Stimulated activated naive CD8-positive, alpha-beta T cell treated with anti-CD3 and anti-CD28 coated beads, Interleukin-15, Interleukin-2, amounts not matched to agents 100 ng/mL and 50 ng/mL, for 24 hours (primary cell): ENCODE data around the gene ACSL3.

Experiments used
- H3K27ac Mint-ChIP-seq: one replicate; pipeline ENCODE4 v1.8.0; 2021; ENCODE audit warnings: mild to moderate bottlenecking, mixed read lengths
- H3K27me3 Mint-ChIP-seq: one replicate; pipeline ENCODE4 v1.8.0; 2021; ENCODE audit warnings: mixed read lengths
- H3K36me3 Mint-ChIP-seq: one replicate; pipeline ENCODE4 v1.8.0; 2021; ENCODE audit warnings: low read depth, mixed read lengths
- H3K4me1 Mint-ChIP-seq: one replicate; pipeline ENCODE4 v1.8.0; 2021; ENCODE audit warnings: low read depth, mixed read lengths
- H3K4me3 Mint-ChIP-seq: one replicate; pipeline ENCODE4 v1.8.0; 2021; ENCODE audit warnings: mild to moderate bottlenecking, mixed read lengths
- H3K9me3 Mint-ChIP-seq: one replicate; pipeline ENCODE4 v1.8.0; 2021; ENCODE audit warnings: mixed read lengths

The ACSL3 gene

GRCh38 chr2:222884114-222884771 lies 23.4 kb downstream of the ACSL3 start:
- Mint-ChIP-seq H3K4me1 (peaks cover 27% of the 10 kb centered on the region), H3K27me3 (no peaks in the 10 kb centered on the region), H3K4me3 (no peak overlapping the region), H3K27ac (no peak overlapping the region), H3K9me3 (no peaks in the 10 kb centered on the region), H3K36me3 (peaks cover 14% of the 10 kb centered on the region)

GRCh38 chr2:222884805-222885424 lies 24.1 kb downstream of the ACSL3 start:
- peaks cover 19% of the 10 kb centered on the region for H3K36me3 Mint-ChIP-seq
- H3K27me3 Mint-ChIP-seq, result no peaks in the 10 kb centered on the region
- peaks cover 25% of the 10 kb centered on the region for H3K4me1 Mint-ChIP-seq
- no peaks in the 10 kb centered on the region for H3K9me3 Mint-ChIP-seq
- H3K4me3 Mint-ChIP-seq, result no peak overlapping the region
- H3K27ac Mint-ChIP-seq, result no peak overlapping the region

DNA sequence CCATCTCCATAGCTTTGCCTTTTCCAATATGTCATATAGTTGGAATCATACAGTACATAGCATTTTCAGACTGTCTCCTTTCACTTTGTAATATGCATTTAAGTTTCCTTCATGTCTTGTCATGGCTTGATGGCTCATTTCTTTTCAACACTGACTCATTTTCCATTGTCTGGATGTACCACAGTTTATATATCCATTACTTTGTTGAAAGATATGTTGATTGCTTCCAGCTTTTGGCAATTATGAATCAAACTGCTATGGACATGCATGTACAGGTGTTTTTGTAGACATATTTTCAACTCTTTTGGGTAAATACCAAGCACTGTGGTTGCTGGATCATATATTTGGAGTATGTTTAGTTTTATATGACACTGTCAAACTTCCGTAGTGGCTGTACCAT lies 26.3 kb downstream of the ACSL3 start:
- Mint-ChIP-seq H3K9me3 (no peaks in the 10 kb centered on the region), H3K27me3 (no peaks in the 10 kb centered on the region), H3K27ac (no peak overlapping the region), H3K36me3 (peaks cover 19% of the 10 kb centered on the region), H3K4me3 (no peak overlapping the region), H3K4me1 (peaks cover 30% of the 10 kb centered on the region)

DNA sequence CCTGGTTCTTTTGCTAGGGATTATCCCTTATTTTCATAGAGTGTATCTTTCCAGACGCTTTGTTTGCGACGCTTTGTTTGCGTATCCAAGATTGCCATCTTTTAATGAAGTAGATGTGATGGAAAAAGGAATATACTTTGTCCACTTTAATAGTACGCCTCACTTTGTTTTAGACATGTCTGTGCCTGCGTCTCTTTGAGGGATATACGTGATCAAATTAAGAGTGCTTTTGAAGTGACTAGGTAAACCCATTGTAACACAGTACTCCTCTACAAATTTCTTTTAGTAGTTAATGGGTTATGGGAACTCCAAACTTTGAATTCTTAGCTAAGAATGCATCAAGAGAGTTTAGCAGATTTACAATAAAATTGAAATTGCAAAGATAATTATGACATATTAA lies 27.9 kb downstream of the ACSL3 start:
- peaks cover 26% of the 10 kb centered on the region for H3K36me3 Mint-ChIP-seq
- H3K9me3 Mint-ChIP-seq, result no peaks in the 10 kb centered on the region
- H3K4me1 Mint-ChIP-seq, result peaks cover 28% of the 10 kb centered on the region
- H3K27ac Mint-ChIP-seq, result no peak overlapping the region
- no peaks in the 10 kb centered on the region for H3K27me3 Mint-ChIP-seq
- no peak overlapping the region for H3K4me3 Mint-ChIP-seq

DNA sequence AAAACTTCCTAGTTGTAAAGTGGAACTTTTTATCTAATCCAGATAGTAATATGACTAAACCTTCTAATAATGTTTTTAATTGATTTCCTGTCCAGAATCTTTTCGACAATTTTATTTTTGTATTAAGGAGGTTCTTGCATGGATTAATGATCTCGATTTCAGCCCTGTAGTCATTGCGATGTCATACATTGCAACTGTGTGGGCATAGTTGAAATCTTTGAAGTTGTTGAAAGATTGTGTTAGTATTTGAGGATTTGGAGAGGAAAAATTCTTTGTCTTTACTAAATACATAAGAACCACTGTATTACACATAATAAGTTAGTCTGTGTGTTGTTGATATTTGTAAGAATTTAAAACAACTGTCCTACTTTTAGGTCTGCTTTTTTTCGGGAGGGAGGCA lies 31.1 kb downstream of the ACSL3 start:
- Mint-ChIP-seq H3K9me3 (no peaks in the 10 kb centered on the region), H3K27me3 (no peaks in the 10 kb centered on the region), H3K36me3 (peaks cover 26% of the 10 kb centered on the region), H3K27ac (no peak overlapping the region), H3K4me1 (peaks cover 29% of the 10 kb centered on the region), H3K4me3 (no peak overlapping the region)

DNA sequence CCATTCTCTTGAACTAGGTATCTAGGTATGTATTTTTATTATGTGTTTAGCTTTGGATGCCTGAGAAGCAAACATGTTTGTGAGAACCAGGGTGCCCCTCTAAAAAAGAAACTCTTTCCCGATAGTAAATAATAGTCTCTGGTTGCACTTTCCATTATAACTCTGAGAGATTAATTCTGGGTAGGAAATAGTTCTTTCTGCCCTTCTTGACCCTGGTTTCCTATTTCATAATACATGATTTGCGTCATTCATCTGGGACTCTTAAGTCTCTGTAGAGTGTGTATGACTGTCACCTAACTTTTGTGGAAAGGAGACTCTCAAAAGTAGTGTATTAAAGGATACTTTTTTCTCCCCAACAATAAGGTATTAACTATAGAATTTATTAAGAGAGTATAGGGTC lies 31.5 kb downstream of the ACSL3 start:
- peaks cover 25% of the 10 kb centered on the region for H3K4me1 Mint-ChIP-seq
- no peak overlapping the region for H3K4me3 Mint-ChIP-seq
- H3K9me3 Mint-ChIP-seq, result no peaks in the 10 kb centered on the region
- no peak overlapping the region for H3K27ac Mint-ChIP-seq
- no peaks in the 10 kb centered on the region for H3K27me3 Mint-ChIP-seq
- peaks cover 26% of the 10 kb centered on the region for H3K36me3 Mint-ChIP-seq

DNA sequence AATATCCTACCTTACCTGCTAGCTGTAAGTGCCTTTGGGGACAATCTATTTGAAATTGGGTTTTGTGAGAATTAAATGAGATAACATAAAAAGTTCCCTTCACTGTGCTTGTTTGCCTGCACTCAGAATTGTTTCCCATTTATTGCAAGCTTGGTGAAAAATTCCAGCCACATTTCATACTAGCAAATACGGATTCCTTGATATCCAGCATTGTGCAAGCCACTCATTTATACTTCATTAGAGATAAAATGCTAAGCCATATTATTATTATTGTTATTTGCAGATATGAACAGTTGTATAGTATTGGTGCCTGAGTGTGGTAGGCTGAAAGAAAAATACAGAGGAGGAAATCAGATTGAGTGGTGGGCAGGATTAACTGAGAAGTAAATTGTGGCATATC lies 31.9 kb downstream of the ACSL3 start:
- Mint-ChIP-seq H3K4me3 (no peak overlapping the region), H3K27me3 (no peaks in the 10 kb centered on the region), H3K27ac (no peak overlapping the region), H3K4me1 (peaks cover 22% of the 10 kb centered on the region), H3K36me3 (peaks cover 26% of the 10 kb centered on the region), H3K9me3 (no peaks in the 10 kb centered on the region)

- no peaks in the 10 kb centered on the region for H3K9me3 Mint-ChIP-seq
Observed at GRCh38 chr2:222893716-222894115, 32.9 kb downstream of the ACSL3 start.

GRCh38 chr2:222895144-222895543 lies 34.3 kb downstream of the ACSL3 start:
- no peak overlapping the region for H3K27ac Mint-ChIP-seq
- peaks cover 7% of the 10 kb centered on the region for H3K36me3 Mint-ChIP-seq
- no peaks in the 10 kb centered on the region for H3K9me3 Mint-ChIP-seq
- no peaks in the 10 kb centered on the region for H3K27me3 Mint-ChIP-seq
- no peak overlapping the region for H3K4me3 Mint-ChIP-seq
- H3K4me1 Mint-ChIP-seq, result peaks cover 24% of the 10 kb centered on the region

More at GRCh38 chr2:222893716-222894115, 32.9 kb downstream of the ACSL3 start:
- H3K27me3 Mint-ChIP-seq, result no peaks in the 10 kb centered on the region
- peaks cover 27% of the 10 kb centered on the region for H3K4me1 Mint-ChIP-seq
- peaks cover 19% of the 10 kb centered on the region for H3K36me3 Mint-ChIP-seq
- H3K27ac Mint-ChIP-seq, result no peak overlapping the region
- no peak overlapping the region for H3K4me3 Mint-ChIP-seq

DNA sequence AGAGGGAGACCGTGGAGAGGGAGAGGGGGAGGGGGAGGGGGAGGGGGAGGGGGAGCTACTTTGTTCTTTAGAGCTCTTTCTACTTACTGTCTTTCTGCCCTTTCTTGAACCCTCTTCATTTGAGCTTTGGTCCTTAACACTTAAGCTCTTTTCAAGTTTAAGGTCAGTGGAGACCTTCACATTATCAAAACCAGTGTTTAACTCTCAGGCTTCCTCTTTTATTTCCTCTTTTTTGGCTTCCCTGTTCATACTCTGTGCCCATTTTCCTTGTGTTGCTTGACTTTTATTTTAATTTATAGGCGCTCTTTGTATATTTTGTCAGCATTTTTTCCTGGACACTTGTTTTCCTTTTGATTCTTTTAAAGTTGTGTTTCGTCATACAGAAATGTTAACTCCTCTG lies 37.1 kb downstream of the ACSL3 start:
- Mint-ChIP-seq H3K36me3 (peaks cover 5% of the 10 kb centered on the region), H3K27me3 (no peaks in the 10 kb centered on the region), H3K4me3 (no peak overlapping the region), H3K27ac (no peak overlapping the region), H3K4me1 (peaks cover 24% of the 10 kb centered on the region), H3K9me3 (no peaks in the 10 kb centered on the region)

GRCh38 chr2:222899413-222900181 lies 38.8 kb downstream of the ACSL3 start:
- H3K9me3 Mint-ChIP-seq, result no peaks in the 10 kb centered on the region
- peaks cover 19% of the 10 kb centered on the region for H3K4me1 Mint-ChIP-seq
- no peak overlapping the region for H3K4me3 Mint-ChIP-seq
- H3K27ac Mint-ChIP-seq, result no peak overlapping the region
- no peaks in the 10 kb centered on the region for H3K36me3 Mint-ChIP-seq
- H3K27me3 Mint-ChIP-seq, result no peaks in the 10 kb centered on the region

- Mint-ChIP-seq H3K4me1 (peaks cover 14% of the 10 kb centered on the region), H3K4me3 (no peak overlapping the region), H3K27ac (no peak overlapping the region), H3K9me3 (no peaks in the 10 kb centered on the region), H3K27me3 (no peaks in the 10 kb centered on the region), H3K36me3 (no peaks in the 10 kb centered on the region)
Observed at GRCh38 chr2:222900354-222900753, 39.5 kb downstream of the ACSL3 start.

DNA sequence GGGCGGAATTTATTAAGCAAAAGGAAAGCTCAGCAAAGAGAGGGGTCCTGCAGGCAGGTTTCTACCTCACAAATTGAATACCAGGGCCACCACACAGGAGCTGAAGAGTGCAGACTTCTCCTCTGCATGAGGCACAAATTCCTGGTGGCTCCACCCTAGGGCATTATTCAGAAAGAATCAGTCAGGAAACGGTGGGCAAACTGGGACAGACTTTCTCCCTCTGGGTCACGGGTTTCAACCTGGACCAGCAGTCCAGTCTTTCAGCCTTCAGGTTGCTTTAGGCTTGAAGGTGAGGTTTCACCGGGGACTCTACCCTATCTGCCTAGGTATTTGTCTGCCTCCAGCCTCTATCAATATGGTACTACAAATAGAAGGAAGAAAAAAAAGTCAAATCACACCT lies 41.8 kb downstream of the ACSL3 start:
- no peaks in the 10 kb centered on the region for H3K27me3 Mint-ChIP-seq
- no peaks in the 10 kb centered on the region for H3K9me3 Mint-ChIP-seq
- peaks cover 22% of the 10 kb centered on the region for H3K4me1 Mint-ChIP-seq
- peaks cover 6% of the 10 kb centered on the region for H3K36me3 Mint-ChIP-seq
- H3K4me3 Mint-ChIP-seq, result no peak overlapping the region
- no peak overlapping the region for H3K27ac Mint-ChIP-seq

DNA sequence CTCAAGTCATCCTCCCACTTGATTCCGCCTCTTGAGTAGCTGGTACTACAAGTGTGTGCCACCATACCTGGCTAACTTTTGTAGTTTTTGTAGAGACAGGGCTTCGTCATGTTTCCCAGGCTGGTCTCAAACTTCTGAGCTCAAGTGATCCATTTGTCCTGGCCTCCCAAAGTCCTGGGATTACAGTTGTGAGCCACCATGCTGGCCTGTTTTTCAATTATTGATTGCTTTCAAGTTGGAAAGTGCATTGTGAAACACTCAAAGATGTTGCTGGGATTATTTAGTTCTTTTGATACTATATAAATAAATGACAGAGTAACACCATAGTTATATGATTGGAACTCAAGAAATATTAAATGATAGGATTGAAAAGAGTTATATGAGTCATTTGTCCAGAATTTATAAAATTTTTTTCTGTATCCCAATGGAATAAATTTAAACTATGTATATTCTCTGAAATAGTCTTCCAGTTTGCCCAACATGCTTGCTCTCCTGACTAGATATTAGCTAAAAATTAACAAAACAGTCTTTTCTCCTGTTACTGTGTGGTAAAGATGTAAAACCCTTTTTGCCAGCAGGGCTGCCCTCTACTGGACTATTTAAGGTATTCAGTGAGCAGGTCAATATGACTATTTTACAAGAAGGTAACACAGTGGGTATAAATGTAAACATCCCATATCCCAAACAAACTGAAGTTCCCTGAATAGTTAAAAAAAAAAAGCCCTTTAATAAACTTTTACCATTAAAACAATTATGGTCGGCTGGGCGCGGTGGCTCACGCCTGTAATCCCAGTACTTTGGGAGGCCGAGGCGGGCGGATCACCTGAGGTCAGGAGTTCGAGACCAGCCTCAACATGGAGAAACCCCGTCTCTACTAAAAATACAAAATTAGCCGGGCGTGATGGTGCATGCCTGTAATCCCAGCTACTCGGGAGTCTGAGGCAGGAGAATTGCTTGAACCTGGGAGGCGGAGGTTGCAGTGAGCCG lies 42.7 kb downstream of the ACSL3 start:
- H3K27me3 Mint-ChIP-seq, result no peaks in the 10 kb centered on the region
- H3K4me3 Mint-ChIP-seq, result no peak overlapping the region
- no peaks in the 10 kb centered on the region for H3K9me3 Mint-ChIP-seq
- peaks cover 11% of the 10 kb centered on the region for H3K36me3 Mint-ChIP-seq
- H3K27ac Mint-ChIP-seq, result no peak overlapping the region
- H3K4me1 Mint-ChIP-seq, result peaks cover 26% of the 10 kb centered on the region
